ENCODE measurements around the gene NHSL1. TPM values are rescaled to one million over a fixed set of nuclear protein-coding genes. Genes with fewer than 3 reads are reported as not detected.
"Not testable (repeated sequence)": the region's sequence is repeated elsewhere in the genome, so short reads cannot be mapped to it uniquely, and the experiment has no call there.

The NHSL1 gene
- total RNA-seq, 1 donor from 2014 or later = 12.0 TPM

DNA sequence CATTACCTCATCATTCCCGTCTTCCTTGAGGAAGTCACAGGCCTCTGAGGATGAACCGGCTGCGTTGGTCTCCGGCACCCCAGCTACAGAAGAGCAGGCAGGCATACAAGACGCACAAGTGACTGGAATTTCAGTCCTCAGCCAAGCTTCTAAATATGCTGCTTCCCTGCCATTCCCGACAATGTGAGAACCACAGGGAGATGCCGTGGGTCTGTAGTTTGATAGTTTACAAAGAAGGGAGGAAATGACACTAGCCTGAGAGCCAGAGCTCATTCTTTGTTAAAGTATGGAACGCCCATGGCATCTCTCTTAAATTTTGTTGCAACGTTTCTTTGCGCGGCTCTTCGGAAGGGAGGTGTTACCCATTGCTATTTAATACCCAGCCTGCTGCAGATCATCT is 69.5 kb downstream of the NHSL1 start:
- DNase-seq (ENCODE audit: low read depth) = no peak

DNA sequence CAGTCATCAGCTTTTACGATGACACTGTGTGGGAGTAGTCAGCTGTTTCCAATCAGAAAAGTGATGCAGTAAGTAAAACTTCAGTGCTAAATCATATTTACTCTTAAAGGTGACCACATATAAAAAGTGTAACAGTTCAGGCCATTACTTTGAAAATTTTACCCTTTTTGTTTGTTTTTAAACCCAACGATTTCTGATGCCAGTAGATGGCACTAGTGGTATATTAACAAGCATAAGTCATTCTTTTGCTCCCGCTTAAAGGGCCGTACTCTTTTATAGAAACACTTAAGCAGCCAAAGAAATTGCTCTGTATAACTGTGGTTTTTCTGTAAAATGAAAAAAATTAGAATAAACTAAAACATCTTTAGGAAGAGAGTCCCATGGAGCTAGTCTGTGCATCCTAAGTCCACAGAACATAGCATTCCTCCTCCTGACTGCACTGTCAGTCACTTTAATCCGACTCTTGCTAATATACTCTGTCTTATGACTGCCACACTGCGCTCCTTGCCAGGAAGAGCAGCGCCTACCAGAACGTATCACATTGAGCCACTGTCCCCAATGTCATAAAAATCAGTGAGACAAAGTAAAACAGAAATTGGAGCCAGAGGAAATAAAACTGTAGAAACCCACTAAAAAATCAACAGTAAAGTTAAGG is 70.2 kb downstream of the NHSL1 start:
- DNase-seq (ENCODE audit: low read depth) = peak; percentile 63

DNA sequence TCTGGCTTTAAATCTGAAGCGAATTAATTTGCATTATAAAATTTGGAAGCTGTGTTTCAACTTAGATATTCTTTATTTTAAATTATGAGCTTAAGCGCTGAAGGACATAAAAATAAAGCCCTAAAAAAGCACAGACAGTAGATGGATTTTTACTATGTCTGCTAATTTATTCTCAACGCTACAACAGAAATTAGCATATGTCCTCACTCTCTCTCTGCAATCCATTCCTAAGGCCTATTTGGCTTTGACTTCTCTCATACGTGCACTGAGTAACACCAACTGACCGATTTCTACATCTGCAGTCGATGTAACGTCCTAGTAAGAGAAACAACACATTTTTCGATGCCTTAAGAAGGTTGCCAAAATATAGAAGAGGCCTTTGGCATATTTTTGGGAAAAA is 71.6 kb downstream of the NHSL1 start:
- DNase-seq (ENCODE audit: low read depth) = no peak

DNA sequence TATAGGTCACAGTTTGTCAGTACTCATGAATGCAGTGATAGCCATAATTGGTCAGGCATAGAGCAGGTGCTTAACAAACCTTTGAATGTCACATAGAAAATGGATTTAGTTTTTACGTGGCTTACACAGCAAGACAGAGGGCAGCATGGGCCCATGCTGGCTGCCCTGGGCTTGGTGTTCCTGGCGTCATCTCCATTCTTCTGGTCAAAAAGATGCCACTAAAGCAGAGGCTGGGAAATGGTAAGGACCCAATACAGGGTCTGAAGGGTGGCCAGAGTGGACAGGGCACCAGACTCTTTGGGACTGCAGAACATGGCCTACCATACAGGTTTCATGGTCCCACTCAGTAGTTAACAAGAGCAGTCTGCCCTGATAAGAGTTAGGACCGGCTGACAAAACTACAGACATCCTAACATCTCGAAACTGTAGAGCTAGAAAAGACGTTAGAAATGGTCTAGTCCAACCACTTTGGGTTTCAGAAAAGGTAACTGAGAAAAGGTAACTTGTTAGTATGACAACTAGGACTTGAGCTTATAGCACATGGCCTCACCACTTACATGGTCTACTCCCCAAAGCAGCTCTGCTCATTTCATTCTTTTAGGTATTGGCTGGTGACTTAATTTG is 72.7 kb downstream of the NHSL1 start:
- no peak for DNase-seq (ENCODE audit: low read depth)

- DNase-seq (ENCODE audit: low read depth) = not testable (repeated sequence)
Observed at GRCh38 chr6:138425256-138425655, 74.0 kb downstream of the NHSL1 start.

GRCh38 chr6:138424004-138424904 is 75.0 kb downstream of the NHSL1 start:
- DNase-seq (ENCODE audit: low read depth) = no peak

DNA sequence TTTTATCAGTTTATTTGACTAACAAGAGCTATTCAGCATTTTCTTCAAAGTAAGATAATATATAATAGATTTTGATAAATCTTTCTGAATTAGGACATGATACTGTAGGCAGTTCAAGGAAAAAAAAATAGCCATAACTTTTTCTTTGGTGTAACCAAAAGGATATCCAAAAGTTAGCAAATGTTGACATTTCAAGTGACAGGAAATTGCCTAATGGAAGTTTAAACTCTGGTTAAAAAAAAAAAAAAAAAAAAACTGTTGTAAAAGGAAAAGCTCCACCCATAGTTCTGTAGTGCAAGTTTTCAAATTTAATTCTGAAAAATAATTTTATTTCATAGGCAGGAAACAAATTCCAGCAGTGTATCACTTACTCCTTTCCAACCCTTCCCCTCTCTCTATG is 76.4 kb downstream of the NHSL1 start:
- no peak for DNase-seq (ENCODE audit: low read depth)

GRCh38 chr6:138421608-138422007 is 77.7 kb downstream of the NHSL1 start:
- no peak for DNase-seq (ENCODE audit: low read depth)

- no peak for DNase-seq (ENCODE audit: low read depth)
Observed at GRCh38 chr6:138421089-138421488, 78.2 kb downstream of the NHSL1 start.

DNA sequence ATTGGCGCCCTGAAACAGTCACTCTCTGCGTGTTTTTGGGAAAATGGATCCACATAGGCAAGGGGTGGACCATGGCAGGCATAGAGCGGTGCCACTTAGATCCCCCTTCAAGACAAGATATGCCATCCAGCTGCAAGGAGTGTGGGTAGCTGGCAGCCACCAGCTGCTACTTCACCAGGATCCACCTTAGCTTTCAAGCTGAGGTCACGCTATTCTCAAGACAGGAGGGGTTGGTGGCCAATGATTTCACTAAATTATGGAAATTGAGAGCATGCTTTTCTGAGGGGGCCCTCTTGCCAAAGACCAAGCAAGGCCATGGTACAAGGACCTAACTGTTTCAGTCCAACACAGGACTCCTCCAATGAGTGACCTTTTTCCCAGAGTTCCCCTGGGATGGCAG is 78.9 kb downstream of the NHSL1 start:
- DNase-seq (ENCODE audit: low read depth) = no peak

DNA sequence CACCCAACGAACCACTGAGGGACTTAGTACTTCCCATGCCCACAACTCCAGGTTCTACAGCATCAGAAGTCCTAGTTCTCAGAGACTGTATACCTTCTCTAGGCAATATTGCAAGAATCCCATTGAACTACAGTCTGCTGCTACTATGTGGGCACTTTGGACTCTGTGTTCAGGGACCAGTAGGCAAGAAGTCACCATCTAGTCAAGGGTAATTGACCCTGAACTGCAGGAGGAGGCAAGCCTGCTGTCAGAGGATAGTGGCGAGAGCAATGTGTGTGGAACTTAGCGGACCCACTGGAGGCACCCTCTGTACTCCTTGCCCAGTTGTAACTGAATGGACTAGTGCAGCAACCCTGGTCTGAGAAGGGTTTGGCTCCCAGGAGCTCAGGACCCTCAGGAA is 79.5 kb downstream of the NHSL1 start:
- DNase-seq (ENCODE audit: low read depth) = no peak

GRCh38 chr6:138418118-138418742 is 81.1 kb downstream of the NHSL1 start:
- DNase-seq (ENCODE audit: low read depth) = no peak

- no peak for DNase-seq (ENCODE audit: low read depth)
Observed at GRCh38 chr6:138417493-138418117, 81.7 kb downstream of the NHSL1 start.

DNA sequence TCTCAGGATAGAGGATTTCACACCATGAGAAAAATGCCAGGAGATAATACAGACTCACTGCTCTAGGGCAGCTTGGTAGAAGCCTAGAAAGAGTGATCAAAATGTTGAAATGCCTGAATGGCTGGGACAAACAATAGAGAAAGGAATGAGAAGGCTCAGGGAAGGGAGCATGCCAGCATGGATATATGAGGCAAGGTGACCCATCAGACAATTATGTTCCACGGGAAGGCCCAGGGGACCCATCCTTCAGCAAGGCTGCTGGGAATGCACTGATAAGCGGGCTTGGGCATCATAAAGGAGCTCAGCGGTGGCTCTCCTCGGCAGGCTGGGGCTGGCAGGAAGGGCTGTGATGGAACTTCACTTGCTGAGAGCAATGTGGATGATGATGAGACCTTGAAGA is 83.1 kb downstream of the NHSL1 start:
- DNase-seq (ENCODE audit: low read depth) = peak; percentile 5

- no peak for DNase-seq (ENCODE audit: low read depth)
Observed at GRCh38 chr6:138415125-138415524, 84.2 kb downstream of the NHSL1 start.

GRCh38 chr6:138410972-138411880 is 88.1 kb downstream of the NHSL1 start:
- peak; percentile 18 for DNase-seq (ENCODE audit: low read depth)

DNA sequence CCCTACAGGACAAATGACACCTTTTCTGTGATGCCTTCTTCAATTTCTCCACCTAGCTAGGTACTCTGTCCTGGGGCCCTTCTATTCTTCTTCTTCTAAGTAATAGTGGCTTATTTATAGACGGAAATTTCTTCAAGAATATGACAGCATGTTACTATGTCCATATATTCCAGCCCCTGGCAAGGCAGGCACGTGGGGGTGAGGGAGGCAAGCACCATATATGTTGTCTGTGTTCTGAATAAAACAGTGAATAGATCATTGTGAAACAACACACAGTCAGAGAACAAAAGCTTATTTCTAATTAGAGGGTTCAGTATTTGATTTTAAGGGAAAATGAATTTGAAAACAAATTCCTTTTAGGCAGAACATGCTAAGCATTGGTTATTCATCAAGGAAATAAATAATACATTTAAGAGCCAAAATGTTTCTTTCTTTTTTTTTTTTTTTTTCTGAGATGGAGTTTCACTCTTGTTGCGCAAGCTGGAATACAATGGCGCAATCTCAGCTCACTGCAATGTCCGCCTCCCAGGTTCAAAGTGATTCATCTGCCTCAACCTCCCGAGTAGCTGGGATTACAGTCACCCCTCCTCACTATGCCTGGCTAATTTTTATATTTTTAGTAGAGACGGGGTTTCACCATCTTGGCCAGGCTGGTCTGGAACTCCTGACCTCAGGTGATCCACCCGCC is 89.1 kb downstream of the NHSL1 start:
- no peak for DNase-seq (ENCODE audit: low read depth)

DNA sequence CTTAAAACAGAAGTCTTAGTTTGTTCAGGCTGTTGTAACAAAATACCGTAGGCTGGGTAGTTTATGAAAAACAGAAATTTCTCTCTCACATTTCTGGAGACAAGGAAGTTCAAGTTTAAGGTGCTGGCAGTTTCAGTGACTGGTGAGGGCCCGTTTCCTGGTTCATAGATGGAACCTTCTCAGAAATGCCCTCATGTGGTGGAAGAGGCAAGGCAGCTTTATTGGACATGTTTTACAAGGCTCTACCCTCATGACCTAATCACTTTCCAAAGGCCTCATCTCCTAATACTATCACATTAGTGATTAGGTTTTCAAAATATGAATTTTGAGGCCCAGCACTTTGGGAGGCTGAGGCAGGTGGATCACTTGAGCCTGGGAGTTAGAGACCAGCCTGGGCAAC is 92.9 kb downstream of the NHSL1 start:
- no peak for DNase-seq (ENCODE audit: low read depth)

DNA sequence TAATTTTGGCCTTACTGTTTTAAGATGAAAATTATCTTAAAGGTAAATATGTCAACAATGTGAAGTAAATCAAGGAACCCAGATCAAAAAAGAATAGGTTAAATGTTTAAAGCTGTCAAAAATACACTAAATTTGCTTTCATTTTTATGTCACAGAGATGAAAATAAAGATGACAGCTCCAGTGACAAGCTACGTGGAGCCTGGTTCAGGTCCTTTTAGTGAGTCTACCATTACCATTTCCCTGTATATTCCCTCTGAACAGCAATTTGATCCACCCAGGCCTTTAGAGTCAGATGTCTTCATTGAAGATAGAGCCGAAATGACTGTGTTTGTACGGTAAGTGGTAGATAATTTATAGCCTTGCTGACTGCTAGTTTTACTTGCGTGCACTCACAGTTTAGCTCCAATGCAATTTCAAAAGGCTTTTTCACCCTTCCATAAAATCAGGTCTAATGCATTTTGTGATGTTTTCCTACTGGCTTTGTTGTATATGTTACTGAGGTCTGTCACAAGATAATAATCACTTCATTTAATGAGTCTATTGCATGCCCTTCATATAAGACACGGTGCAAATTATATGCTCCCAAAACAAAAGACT is 93.4 kb downstream of the NHSL1 start:
- no peak for DNase-seq (ENCODE audit: low read depth)

Data from myocyte (in vitro differentiated cells).